K562 treated with DMSO at 1 percent for 12 hours (cell line): ENCODE measurements around the gene CTDNEP1. TPM values are rescaled to one million over a fixed set of nuclear protein-coding genes. Genes with fewer than 3 reads are reported as not detected.

Experiments
- total RNA-seq: library from RNA; unstranded; fragments of 300-600 nt; gene quantifications from 2 replicates; pipeline ENCODE4 v1.2.3, GENCODE V29; 2022; ENCODE audit not compliant: insufficient read depth

CTDNEP1 gene
- 60.4 and 70.5 TPM in 2 replicates for total RNA-seq

GRCh38 chr17:7251661-7252175 lies at the start of gene CTDNEP1:
Gene CTDNEP1, minus strand, starts transcription at chr17:7251734. Its CDS starts 438 bp downstream, at chr17:7251296.

DNA sequence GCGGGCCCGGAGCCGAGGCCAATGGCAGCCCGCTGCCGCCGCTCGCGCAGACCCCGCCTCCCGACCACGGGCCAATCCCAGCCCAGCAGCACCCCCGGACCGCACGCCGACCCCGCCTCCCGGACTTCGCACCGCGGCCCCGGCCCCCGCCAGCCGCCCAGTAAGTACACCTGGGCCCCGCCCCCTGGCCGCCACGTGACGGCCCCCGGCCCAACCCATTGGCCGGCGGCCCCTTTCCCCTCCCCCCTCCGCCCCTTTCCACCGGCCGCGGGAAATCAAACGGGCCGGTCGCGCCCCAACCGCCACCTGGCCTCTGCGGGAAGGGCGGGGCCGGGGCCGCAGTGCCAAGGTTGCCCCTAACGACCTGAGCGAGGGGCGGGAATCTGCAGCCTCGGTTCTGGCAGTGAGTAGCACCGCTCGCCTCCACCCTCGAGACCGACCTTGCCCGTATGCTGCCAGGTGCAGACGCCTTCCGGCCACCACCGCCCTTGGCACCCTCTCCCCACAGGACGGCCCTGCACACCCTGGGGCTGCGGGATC lies 43.1 kb upstream of the CTDNEP1 start, which contains the start of gene YBX2:
Gene YBX2, minus strand, starts transcription at position 26 of the 540 bp plus-strand sequence. CDS start 139 bp downstream, outside the sequence.

DNA sequence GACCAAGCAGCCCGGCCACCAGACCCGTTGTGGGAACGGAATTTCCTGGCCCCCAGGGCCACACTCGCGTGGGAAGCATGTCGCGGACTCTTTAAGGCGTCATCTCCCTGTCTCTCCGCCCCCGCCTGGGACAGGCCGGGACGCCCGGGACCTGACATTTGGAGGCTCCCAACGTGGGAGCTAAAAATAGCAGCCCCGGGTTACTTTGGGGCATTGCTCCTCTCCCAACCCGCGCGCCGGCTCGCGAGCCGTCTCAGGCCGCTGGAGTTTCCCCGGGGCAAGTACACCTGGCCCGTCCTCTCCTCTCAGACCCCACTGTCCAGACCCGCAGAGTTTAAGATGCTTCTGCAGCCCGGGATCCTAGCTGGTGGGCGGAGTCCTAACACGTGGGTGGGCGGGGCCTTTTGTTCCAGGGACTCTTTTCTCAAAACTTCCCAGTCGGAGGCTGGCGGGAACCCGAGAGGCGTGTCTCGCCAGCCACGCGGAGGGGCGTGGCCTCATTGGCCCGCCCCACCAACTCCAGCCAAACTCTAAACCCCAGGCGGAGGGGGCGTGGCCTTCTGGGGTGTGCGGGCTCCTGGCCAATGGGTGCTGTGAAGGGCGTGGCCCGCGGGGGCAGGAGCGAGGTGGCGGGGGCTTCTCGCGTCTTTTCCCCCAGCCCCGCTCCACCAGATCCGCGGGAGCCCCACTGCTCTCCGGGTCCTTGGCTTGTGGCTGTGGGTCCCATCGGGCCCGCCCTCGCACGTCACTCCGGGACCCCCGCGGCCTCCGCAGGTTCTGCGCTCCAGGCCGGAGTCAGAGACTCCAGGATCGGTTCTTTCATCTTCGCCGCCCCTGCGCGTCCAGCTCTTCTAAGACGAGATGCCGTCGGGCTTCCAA lies 29.8 kb upstream of the CTDNEP1 start, which contains the start of gene SLC2A4:
Gene SLC2A4, plus strand, starts transcription at position 645 of the 879 bp plus-strand sequence. Its CDS starts 217 bp downstream, at position 862.

DNA sequence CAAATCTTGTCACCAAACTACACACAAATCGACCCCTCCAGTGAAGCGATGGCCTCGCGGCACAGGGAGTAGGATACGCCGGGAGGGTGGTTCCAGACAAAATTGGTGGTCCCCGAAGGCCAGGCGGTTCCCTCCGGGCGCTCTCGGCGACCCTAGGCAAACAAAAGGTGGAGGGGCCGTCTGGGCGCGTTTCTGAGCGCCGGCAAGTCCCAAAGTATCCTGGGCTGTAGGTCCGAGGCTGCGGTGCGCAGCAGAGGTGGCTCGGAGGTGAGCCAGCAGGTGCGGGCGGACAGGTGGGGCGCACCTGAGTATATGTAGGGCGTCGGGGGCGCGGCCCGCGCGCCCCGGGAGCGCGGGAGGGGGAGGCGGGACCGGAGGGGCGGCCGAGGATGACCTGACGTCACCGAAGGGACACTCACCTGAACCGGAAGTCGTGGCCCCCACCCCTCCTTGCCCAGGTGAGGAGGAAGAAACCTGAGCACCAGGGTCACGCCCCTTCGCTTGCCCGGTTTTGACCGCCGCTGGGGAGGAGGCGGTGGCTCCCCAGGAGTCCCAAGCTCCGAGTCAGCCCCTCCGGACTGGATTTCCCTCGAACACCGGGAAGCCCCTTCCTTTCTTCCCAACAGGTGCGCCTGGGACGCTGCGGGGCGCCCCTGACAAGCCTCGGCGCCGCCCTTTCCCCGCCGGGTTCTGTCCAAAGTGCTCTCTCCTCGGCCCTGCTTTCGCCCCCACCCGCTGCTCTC lies 10.8 kb upstream of the CTDNEP1 start, which contains the start of gene CLDN7:
Gene CLDN7, minus strand, starts transcription at position 287 of the 743 bp plus-strand sequence. CDS start 435 bp downstream, outside the sequence.

DNA sequence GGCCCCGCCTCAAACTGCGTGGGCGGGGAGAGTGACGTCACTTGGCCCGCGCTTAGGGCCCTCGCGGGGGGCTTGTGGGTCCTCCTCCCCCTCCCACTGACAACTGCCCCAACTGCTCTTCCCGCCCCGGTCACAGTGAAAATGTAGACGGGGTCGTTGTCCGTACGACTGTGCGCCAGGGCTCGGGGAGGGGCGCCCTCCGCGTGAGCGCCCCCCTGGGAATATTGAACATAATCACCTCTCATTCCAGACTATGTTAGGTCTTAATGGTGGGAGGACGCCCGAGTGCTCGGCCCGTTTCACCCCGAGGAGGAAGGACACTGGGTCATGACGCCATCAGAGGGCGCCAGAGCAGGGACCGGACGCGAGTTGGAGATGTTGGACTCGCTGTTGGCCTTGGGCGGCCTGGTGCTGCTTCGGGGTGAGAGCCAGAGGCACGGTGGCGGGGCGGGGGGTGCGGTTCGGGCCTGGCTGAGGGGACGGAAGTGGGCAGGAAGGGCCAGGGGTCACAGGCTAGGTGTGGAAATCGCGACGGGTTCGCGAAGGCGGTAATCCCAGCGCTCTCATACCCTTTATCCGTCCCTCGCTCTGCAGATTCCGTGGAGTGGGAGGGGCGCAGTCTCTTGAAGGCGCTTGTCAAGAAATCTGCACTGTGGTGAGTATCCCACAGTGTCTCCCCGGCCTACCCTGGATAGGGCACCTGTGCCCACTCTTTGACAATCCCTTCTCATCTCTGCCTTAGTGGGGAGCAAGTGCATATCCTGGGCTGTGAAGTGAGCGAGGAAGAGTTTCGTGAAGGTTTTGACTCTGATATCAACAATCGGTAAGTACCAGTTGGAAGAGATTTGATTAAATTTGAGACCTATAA lies 876 bp upstream of the CTDNEP1 start, which contains the start of gene ELP5:
Gene ELP5, plus strand, starts transcription at position 40 of the 868 bp plus-strand sequence. Its CDS starts 336 bp downstream, at position 376.

DNA sequence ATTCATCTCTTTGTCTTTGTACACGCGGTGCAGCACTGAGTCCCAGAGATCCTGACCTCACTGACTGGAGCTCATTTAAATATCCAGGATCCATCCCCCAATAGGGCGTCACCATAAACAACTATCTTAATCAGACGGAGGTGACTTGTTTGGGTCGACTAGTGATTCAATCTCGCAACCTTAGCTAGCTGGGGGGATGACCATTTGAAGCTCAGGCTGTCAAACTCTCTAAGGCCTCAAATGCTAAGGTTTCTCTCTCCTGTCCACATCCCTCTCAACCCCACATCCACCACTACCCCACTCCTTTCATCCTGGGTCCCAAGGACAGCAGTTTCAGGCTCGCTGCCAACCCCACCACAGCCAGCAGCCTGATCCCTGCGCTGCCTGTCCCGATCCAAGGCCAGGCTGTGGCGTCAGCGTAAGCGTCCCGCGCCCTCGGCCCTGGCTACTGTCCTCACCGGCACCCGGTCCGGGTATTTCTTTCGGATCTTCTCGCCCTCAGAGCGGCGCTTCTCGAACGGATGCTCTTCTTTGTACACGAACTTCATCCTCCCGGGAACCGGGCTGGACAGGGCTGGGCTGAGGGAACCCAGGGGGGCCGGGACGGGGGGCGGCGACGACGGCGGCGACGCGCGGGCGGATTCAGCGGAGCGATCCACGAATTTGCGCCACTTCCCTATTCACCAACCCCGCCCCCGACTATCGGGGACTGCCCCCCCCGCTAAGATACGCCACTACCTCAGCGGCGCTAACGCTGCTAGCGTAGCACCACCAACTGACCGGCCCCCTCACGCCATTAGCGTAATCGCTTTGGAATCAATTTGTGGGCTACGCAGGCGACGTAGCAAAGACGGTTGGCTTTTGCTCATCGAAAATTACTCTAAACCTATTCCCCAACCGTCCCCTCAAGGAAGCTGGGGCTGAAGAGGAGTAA lies 9.5 kb downstream of the CTDNEP1 start, which contains the start of gene GABARAP:
Gene GABARAP, minus strand, starts transcription at position 667 of the 934 bp plus-strand sequence. Its CDS starts 119 bp downstream, at position 548.

DNA sequence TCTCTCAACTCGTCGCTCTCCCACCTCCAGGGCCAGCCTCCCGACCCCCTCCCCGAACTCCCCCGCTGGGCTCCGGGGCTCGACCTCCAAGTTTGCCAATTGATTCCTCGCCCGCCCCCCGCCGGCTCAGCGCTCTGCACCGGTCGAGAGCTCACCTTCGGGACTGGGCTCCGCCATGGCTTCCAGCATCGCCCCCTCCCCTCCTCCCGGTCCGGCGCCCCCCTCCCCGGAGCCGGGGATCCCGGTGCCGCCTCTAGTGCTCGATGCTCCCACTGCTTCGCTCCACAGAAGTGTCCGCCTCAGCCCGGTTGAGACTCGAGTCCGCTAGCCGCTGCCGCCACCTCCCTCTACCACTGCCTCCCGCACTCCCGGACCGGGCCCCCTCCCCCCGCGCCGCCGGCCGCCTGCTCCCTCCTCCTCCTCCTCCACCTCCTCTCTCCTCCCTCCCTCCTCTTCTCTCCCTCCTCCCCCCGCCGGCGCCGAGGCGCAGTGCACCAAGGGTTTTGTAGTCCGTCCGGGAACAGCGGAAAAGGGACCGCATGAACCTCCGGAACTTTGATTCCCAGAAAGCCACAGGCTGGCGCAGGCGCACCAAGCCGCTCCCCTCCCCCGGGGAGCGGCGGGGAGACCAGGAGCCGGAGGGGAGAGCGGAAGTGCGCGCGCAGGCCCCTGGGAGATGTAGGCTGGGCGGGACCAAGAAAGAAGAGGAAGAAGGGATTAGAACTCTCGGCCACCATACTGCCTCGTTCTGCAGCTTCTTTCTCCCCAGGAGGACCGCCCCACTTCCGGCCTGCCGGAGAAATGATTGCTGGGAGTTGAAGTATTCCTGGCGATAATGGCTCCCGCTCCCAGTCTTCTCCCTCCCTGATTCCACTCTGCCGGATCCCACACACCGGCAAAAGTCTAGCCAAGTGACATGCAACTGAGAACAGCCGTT lies 12.2 kb downstream of the CTDNEP1 start, which contains the start of gene PHF23:
Gene PHF23, minus strand, starts transcription at position 367 of the 937 bp plus-strand sequence. Its CDS starts 178 bp downstream, at position 189.

GRCh38 chr17:7234083-7234951 lies 17.2 kb downstream of the CTDNEP1 start, which contains the start of gene DVL2:
Gene DVL2, minus strand, starts transcription at chr17:7234517. Its CDS starts 255 bp downstream, at chr17:7234262.

GRCh38 chr17:7219812-7220592 lies 31.5 kb downstream of the CTDNEP1 start, which contains the start of the genes ACADVL and DLG4:
Gene ACADVL, plus strand, starts transcription at chr17:7219938. Its CDS starts 47 bp downstream, at chr17:7219985.
Gene DLG4, minus strand, starts transcription at chr17:7219836.

Other genes starting within 250 kb of the CTDNEP1 start
- gene RNASEK, start 239.1 kb downstream of the CTDNEP1 start, total RNA-seq = 299 and 329 TPM in 2 replicates
- gene BCL6B, start 228.7 kb downstream of the CTDNEP1 start, total RNA-seq = 0.22 and 0.97 TPM in 2 replicates
- 5.3 and 5.5 TPM in 2 replicates for gene SLC16A13, start 215.7 kb downstream of the CTDNEP1 start, total RNA-seq
- not detected in 2 replicates for gene SLC16A11, start 207.6 kb downstream of the CTDNEP1 start, total RNA-seq
- gene CLEC10A, start 171.5 kb downstream of the CTDNEP1 start, total RNA-seq = not detected in 2 replicates
- not detected in 2 replicates for gene ASGR2, start 136.9 kb downstream of the CTDNEP1 start, total RNA-seq
- not detected in 2 replicates for gene ASGR1, start 72.4 kb downstream of the CTDNEP1 start, total RNA-seq
- gene DLG4, start 31.9 kb downstream of the CTDNEP1 start, total RNA-seq = 2.6 and 2.8 TPM in 2 replicates
- 256 and 286 TPM in 2 replicates for gene ACADVL, start 31.8 kb downstream of the CTDNEP1 start, total RNA-seq
- gene DVL2, start 17.2 kb downstream of the CTDNEP1 start, total RNA-seq = 32.1 and 61.1 TPM in 2 replicates
- gene PHF23, start 12.3 kb downstream of the CTDNEP1 start, total RNA-seq = 23.0 and 29.8 TPM in 2 replicates
- 233 and 263 TPM in 2 replicates for gene GABARAP, start 9.3 kb downstream of the CTDNEP1 start, total RNA-seq
- 55.2 and 59.1 TPM in 2 replicates for gene ELP5, start 481 bp upstream of the CTDNEP1 start, total RNA-seq
- 15.9 and 34.5 TPM in 2 replicates for gene CLDN7, start 10.7 kb upstream of the CTDNEP1 start, total RNA-seq
- not detected in 2 replicates for gene SLC2A4, start 30.0 kb upstream of the CTDNEP1 start, total RNA-seq
- not detected in 2 replicates for gene YBX2, start 42.9 kb upstream of the CTDNEP1 start, total RNA-seq
- gene EIF5A, start 55.9 kb upstream of the CTDNEP1 start, total RNA-seq = 279 and 294 TPM in 2 replicates
- gene GPS2, start 63.6 kb upstream of the CTDNEP1 start, total RNA-seq = 43.1 and 74.6 TPM in 2 replicates
- gene NEURL4, start 77.6 kb upstream of the CTDNEP1 start, total RNA-seq = 7.2 and 16.1 TPM in 2 replicates
- gene ACAP1, start 84.8 kb upstream of the CTDNEP1 start, total RNA-seq = 2.4 and 3.7 TPM in 2 replicates
- gene KCTD11, start 100.4 kb upstream of the CTDNEP1 start, total RNA-seq = 4.2 and 6.3 TPM in 2 replicates
- not detected in 2 replicates for gene TMEM95, start 103.4 kb upstream of the CTDNEP1 start, total RNA-seq
- gene TNK1, start 129.4 kb upstream of the CTDNEP1 start, total RNA-seq = 4.7 and 6.0 TPM in 2 replicates
- gene PLSCR3, start 142.8 kb upstream of the CTDNEP1 start, total RNA-seq = 7.2 and 9.4 TPM in 2 replicates
- gene TMEM256, start 152.4 kb upstream of the CTDNEP1 start, total RNA-seq = 43.4 and 76.9 TPM in 2 replicates
- 4.4 and 13.0 TPM in 2 replicates for gene NLGN2, start 156.1 kb upstream of the CTDNEP1 start, total RNA-seq
- gene SPEM1, start 168.6 kb upstream of the CTDNEP1 start, total RNA-seq = not detected in 2 replicates
- gene SPEM2, start 173.9 kb upstream of the CTDNEP1 start, total RNA-seq = not detected in 2 replicates
- not detected in 2 replicates for gene SPEM3, start 177.1 kb upstream of the CTDNEP1 start, total RNA-seq
- 12.3 and 12.6 TPM in 2 replicates for gene TMEM102, start 183.7 kb upstream of the CTDNEP1 start, total RNA-seq
- 3.8 and 6.1 TPM in 2 replicates for gene FGF11, start 187.8 kb upstream of the CTDNEP1 start, total RNA-seq
- 10.1 and 10.9 TPM in 2 replicates for gene CHRNB1, start 193.3 kb upstream of the CTDNEP1 start, total RNA-seq
- 1.2 and 5.1 TPM in 2 replicates for gene ZBTB4, start 227.9 kb upstream of the CTDNEP1 start, total RNA-seq
- not detected in 2 replicates for gene SLC35G6, start 229.7 kb upstream of the CTDNEP1 start, total RNA-seq
- 19.1 and 87.4 TPM in 2 replicates for gene POLR2A, start 232.6 kb upstream of the CTDNEP1 start, total RNA-seq